ENCODE measurements around the gene SLC25A22.

SLC25A22 gene

GRCh38 chr11:747158-748006 is 50.7 kb downstream of the SLC25A22 start, which contains the start of gene TALDO1:
Gene TALDO1, plus strand, starts transcription at chr11:747464. Its CDS starts 18 bp downstream, at chr11:747482.
- DNase-seq (ENCODE audit: low read depth), result peak; percentile 91
- TF ChIP-seq, protein P1, sequence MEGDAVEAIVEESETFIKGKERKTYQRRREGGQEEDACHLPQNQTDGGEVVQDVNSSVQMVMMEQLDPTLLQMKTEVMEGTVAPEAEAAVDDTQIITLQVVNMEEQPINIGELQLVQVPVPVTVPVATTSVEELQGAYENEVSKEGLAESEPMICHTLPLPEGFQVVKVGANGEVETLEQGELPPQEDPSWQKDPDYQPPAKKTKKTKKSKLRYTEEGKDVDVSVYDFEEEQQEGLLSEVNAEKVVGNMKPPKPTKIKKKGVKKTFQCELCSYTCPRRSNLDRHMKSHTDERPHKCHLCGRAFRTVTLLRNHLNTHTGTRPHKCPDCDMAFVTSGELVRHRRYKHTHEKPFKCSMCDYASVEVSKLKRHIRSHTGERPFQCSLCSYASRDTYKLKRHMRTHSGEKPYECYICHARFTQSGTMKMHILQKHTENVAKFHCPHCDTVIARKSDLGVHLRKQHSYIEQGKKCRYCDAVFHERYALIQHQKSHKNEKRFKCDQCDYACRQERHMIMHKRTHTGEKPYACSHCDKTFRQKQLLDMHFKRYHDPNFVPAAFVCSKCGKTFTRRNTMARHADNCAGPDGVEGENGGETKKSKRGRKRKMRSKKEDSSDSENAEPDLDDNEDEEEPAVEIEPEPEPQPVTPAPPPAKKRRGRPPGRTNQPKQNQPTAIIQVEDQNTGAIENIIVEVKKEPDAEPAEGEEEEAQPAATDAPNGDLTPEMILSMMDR (IDR thresholded peaks at IDR 0.05; ENCODE audit: insufficient read depth, low read depth, low read length, missing control alignments), result no peak
- peak within 1 kb of the TSS; percentile 70 for H3K4me3 ChIP-seq (ENCODE audit: low read length)

DNA sequence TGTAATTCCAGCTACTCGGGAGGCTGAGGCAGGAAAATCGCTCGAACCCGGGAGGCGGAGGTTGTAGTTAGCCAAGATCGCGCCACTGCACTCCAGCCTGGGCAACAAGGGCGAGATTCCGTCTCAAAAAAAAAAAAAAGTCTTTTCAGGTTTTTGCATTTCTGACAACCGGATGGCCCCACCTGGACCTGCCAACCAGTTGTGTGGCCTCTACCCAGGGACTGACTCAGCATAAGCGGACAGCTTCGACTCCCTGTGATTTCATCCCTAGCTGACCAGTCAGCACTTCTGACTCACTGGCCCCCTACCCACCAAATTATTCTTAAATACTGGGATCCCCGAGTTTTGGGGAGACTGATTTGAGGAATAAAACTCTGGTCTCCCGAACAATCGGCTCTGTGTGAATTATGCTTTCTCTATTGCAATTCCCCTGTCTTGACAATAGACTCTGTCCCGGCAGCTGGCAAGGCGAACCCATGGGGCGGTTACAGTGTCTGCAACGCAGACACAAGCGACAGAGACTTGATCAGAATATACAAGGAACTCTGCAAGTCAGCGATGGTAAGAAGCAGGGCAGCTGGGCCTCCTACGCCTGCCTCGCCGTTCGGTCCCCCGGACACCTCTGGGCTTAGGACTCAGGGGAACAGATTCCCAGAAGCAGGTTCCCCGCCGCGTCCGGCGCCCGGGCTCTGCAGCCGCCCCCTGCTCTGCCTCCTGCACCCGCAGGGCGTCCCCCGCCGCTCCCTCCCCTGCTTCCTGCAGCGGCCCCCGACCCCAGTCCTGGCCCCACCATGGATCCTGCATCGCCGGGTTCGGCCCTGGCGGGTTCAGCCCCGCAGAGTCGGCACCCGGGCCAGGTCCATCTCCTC is 51.6 kb downstream of the SLC25A22 start:
- TF ChIP-seq, protein P1 (IDR thresholded peaks at IDR 0.05; ENCODE audit: insufficient read depth, low read depth, low read length, missing control alignments), result no peak

DNA sequence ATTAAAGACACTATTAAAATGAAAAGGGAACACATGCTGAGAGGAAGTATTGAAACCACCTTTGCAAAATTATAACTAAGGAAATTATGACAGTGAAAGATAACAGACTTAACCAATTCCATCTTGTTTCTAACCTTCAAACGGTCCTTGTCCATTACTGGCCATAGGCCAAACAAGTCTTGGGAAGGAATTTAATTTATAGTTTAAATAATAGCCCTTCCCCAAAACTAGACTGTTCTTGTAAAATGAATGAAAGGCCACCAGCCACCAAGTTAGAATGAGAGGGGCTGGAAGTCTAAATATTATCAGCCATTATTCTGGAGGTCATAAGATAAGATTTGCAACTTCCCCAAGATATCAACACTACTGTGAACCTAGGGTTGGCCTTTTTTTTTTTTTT is 52.7 kb downstream of the SLC25A22 start:
- H3K4me3 ChIP-seq (ENCODE audit: low read length), result no peak overlapping the region
- no peak for DNase-seq (ENCODE audit: low read depth)
- TF ChIP-seq, protein P1 (IDR thresholded peaks at IDR 0.05; ENCODE audit: insufficient read depth, low read depth, low read length, missing control alignments), result no peak

More for the DNA sequence above, 51.6 kb downstream of the SLC25A22 start:
- peak; percentile 38 for DNase-seq (ENCODE audit: low read depth)
- H3K4me3 ChIP-seq (ENCODE audit: low read length), result peak overlapping the region; percentile 62

GRCh38 chr11:742571-743201 is 55.4 kb downstream of the SLC25A22 start:
- TF ChIP-seq, protein P1 (IDR thresholded peaks at IDR 0.05; ENCODE audit: insufficient read depth, low read depth, low read length, missing control alignments), result no peak
- H3K4me3 ChIP-seq (ENCODE audit: low read length), result no peak overlapping the region
- no peak for DNase-seq (ENCODE audit: low read depth)

- no peak overlapping the region for H3K4me3 ChIP-seq (ENCODE audit: low read length)
- peak; percentile 46 for DNase-seq (ENCODE audit: low read depth)
- TF ChIP-seq, protein P1 (IDR thresholded peaks at IDR 0.05; ENCODE audit: insufficient read depth, low read depth, low read length, missing control alignments), result no peak
Measured at GRCh38 chr11:742156-742546, 55.9 kb downstream of the SLC25A22 start.
